ENCODE measurements around the gene GRM8.

GRM8 gene

DNA sequence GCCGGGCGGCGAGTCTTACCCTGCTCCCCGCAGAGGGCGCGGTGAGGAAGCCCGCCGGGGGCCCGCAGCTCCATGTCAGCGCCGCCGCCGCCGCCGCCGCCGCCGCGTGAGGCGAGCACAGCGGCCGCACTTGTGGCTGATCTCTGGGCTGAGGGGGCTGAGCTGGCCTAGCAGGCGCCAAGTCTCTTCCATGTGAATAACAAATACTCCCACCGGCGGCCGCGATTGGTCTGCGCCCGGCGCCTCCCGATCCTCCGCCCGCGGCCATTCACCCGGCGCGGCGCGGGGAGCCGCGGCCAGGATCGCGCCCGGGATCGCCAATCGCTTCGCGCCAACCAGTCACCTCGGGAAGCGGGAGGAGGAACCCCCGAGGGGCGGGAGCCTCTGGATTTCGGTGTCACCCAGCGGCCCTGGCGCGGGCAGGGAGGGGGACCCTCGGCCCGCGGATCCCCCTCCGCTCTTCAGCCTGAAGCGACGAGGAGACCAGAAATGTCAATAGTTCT lies at the start of gene GRM8:
Gene GRM8, minus strand, starts transcription at position 164 of the 503 bp plus-strand sequence.
- no peaks in the 10 kb centered on the region for H3K9me3 ChIP-seq (ENCODE audit: low read length)
- peak within 1 kb of the TSS; percentile 48 to 71 for H3K4me3 ChIP-seq (ENCODE audit: low read depth in 1 of 2, low read length in 2 of 2)
- peaks cover 24 to 32% of the 10 kb centered on the region in 2 donors for H3K27me3 ChIP-seq (ENCODE audit: control insufficient read depth in 1 of 2, insufficient read depth in 2 of 2, low read length in 2 of 2)
- H3K36me3 ChIP-seq (ENCODE audit: insufficient read depth, low read length), result no peaks in the 10 kb centered on the region
- peak within 1 kb of the TSS; percentile 13 for H3K9ac ChIP-seq (ENCODE audit: low read length)
- no peak within 1 kb of the TSS for H3K27ac ChIP-seq (ENCODE audit: low read depth, low read length)
- peaks cover 15% of the 10 kb centered on the region for H3K4me1 ChIP-seq (ENCODE audit: insufficient read depth, low read length)

GRCh38 chr7:127290801-127291361 lies 38.1 kb upstream of the GRM8 start:
- no peaks in the 10 kb centered on the region for H3K36me3 ChIP-seq (ENCODE audit: insufficient read depth, low read length)
- H3K27me3 ChIP-seq (ENCODE audit: control insufficient read depth in 1 of 2, insufficient read depth in 2 of 2, low read length in 2 of 2), result no peaks in the 10 kb centered on the region
- H3K9me3 ChIP-seq (ENCODE audit: low read length), result no peaks in the 10 kb centered on the region
- H3K27ac ChIP-seq (ENCODE audit: low read depth, low read length), result no peak overlapping the region
- H3K4me3 ChIP-seq (ENCODE audit: low read depth in 1 of 2, low read length in 2 of 2), result no peak overlapping the region
- H3K4me1 ChIP-seq (ENCODE audit: insufficient read depth, low read length), result no peaks in the 10 kb centered on the region
- H3K9ac ChIP-seq (ENCODE audit: low read length), result no peak overlapping the region

DNA sequence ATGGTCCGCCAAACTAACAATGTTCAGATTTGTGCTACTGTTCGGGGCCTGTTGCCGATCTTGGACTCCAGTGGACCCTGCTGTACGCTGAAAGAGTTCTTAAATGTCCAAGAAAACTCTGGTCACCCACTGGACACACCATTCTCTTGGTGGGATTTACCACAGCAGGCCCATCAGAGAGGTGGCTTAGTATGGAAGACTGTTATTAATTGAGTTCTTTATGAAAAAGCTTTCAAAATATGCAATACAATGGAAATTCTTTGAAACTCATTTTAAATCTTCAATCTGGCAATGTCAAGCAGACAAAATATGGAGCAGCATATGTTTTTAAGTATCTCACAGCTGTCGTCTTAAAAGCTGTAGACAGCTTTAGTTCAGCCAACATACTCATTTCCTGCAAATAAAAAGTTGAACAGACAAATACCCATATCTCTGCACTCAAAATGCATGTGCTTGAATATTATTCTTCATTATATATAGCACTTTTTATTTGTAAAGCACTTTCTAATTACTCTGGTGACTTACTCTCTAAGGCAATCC lies 37.4 kb upstream of the GRM8 start:
- no peak overlapping the region for H3K9ac ChIP-seq (ENCODE audit: low read length)

GRCh38 chr7:127287133-127287532 lies 34.4 kb upstream of the GRM8 start:
- Histone ChIP-seq H3K4me1 (ENCODE audit: insufficient read depth, low read length) (no peaks in the 10 kb centered on the region), H3K36me3 (ENCODE audit: insufficient read depth, low read length) (no peaks in the 10 kb centered on the region), H3K9me3 (ENCODE audit: low read length) (no peaks in the 10 kb centered on the region), H3K4me3 (ENCODE audit: low read depth in 1 of 2, low read length in 2 of 2) (no peak overlapping the region), H3K27me3 (ENCODE audit: control insufficient read depth in 1 of 2, insufficient read depth in 2 of 2, low read length in 2 of 2) (no peaks in the 10 kb centered on the region), H3K9ac (ENCODE audit: low read length) (no peak overlapping the region), H3K27ac (ENCODE audit: low read depth, low read length) (no peak overlapping the region)

More for the DNA sequence above, 37.4 kb upstream of the GRM8 start:
- no peaks in the 10 kb centered on the region for H3K36me3 ChIP-seq (ENCODE audit: insufficient read depth, low read length)
- no peaks in the 10 kb centered on the region for H3K27me3 ChIP-seq (ENCODE audit: control insufficient read depth in 1 of 2, insufficient read depth in 2 of 2, low read length in 2 of 2)
- H3K9me3 ChIP-seq (ENCODE audit: low read length), result no peaks in the 10 kb centered on the region
- no peak overlapping the region for H3K4me3 ChIP-seq (ENCODE audit: low read depth in 1 of 2, low read length in 2 of 2)
- no peak overlapping the region for H3K27ac ChIP-seq (ENCODE audit: low read depth, low read length)
- H3K4me1 ChIP-seq (ENCODE audit: insufficient read depth, low read length), result no peaks in the 10 kb centered on the region

DNA sequence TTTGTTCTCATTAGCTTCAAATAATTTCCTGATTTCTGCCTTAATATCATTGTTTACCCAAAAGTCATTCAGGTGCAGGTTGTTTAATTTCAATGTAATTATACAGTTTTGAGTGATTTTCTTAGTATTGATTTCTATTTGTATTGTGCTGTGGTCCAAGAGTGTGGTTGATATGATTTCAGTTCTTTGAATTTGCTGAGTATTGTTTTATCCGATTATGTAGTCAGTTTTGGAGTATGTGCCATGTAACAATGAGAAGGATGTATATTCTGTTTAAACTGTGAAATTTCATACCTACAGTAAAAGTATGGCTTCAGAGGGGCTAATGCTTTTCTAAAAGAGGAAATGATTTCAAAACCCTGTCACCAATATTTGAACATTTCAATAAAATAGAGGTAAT lies 17.4 kb upstream of the GRM8 start:
- no peak overlapping the region for H3K4me3 ChIP-seq (ENCODE audit: low read depth in 1 of 2, low read length in 2 of 2)
- no peak overlapping the region for H3K9ac ChIP-seq (ENCODE audit: low read length)
- no peaks in the 10 kb centered on the region for H3K9me3 ChIP-seq (ENCODE audit: low read length)
- H3K36me3 ChIP-seq (ENCODE audit: insufficient read depth, low read length), result no peaks in the 10 kb centered on the region
- no peak overlapping the region for H3K27ac ChIP-seq (ENCODE audit: low read depth, low read length)
- H3K27me3 ChIP-seq (ENCODE audit: control insufficient read depth in 1 of 2, insufficient read depth in 2 of 2, low read length in 2 of 2), result no peaks in the 10 kb centered on the region
- H3K4me1 ChIP-seq (ENCODE audit: insufficient read depth, low read length), result no peaks in the 10 kb centered on the region

DNA sequence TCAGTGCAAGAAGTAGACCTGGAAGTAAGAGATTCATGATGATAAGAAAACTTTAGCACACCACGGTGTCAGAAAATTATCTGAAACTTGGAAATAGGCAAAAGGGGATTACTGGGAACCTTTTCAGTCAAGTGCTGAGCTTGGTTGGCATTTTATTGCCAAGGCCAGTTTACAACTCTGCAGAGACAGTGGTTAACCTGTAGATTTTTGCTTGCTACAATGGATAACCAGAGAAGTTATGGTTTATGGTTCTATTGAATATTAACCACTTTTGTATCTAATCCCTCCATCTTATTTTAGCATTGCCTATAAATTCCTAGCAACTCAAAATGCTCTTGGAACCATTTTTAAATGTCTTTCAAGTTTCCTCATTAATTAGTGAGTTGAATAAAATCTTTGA lies 13.3 kb upstream of the GRM8 start:
- H3K4me3 ChIP-seq (ENCODE audit: low read depth in 1 of 2, low read length in 2 of 2), result no peak overlapping the region
- H3K4me1 ChIP-seq (ENCODE audit: insufficient read depth, low read length), result no peaks in the 10 kb centered on the region
- no peak overlapping the region for H3K9ac ChIP-seq (ENCODE audit: low read length)
- no peak overlapping the region for H3K27ac ChIP-seq (ENCODE audit: low read depth, low read length)
- H3K36me3 ChIP-seq (ENCODE audit: insufficient read depth, low read length), result no peaks in the 10 kb centered on the region
- no peaks in the 10 kb centered on the region for H3K27me3 ChIP-seq (ENCODE audit: control insufficient read depth in 1 of 2, insufficient read depth in 2 of 2, low read length in 2 of 2)
- no peaks in the 10 kb centered on the region for H3K9me3 ChIP-seq (ENCODE audit: low read length)

GRCh38 chr7:127264219-127264618 lies 11.5 kb upstream of the GRM8 start:
- Histone ChIP-seq H3K4me3 (ENCODE audit: low read depth in 1 of 2, low read length in 2 of 2) (no peak overlapping the region), H3K36me3 (ENCODE audit: insufficient read depth, low read length) (no peaks in the 10 kb centered on the region), H3K27ac (ENCODE audit: low read depth, low read length) (no peak overlapping the region), H3K9me3 (ENCODE audit: low read length) (no peaks in the 10 kb centered on the region), H3K27me3 (ENCODE audit: control insufficient read depth in 1 of 2, insufficient read depth in 2 of 2, low read length in 2 of 2) (no peaks in the 10 kb centered on the region), H3K9ac (ENCODE audit: low read length) (no peak overlapping the region), H3K4me1 (ENCODE audit: insufficient read depth, low read length) (no peaks in the 10 kb centered on the region)

DNA sequence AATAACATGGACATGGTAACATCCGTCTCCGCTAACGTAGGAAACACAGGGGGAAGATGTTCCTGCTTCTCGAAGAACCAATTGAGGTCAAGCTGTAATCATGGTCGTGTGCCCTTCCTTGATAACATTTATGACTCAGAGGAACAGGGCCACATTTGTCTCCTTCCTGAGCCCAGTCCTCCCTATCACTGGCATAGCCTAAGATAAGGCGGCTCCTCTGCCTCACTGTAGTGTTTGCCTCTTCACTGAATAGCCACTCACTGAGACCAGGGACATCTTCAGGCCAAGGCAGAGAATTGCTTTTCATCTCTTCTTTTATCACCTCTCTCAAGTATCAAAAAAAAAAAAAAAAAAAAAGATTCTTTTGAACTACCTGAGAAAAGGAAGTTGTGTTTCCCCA lies 5.4 kb upstream of the GRM8 start:
- no peak overlapping the region for H3K4me3 ChIP-seq (ENCODE audit: low read depth in 1 of 2, low read length in 2 of 2)
- H3K4me1 ChIP-seq (ENCODE audit: insufficient read depth, low read length), result no peaks in the 10 kb centered on the region
- H3K9me3 ChIP-seq (ENCODE audit: low read length), result no peaks in the 10 kb centered on the region
- no peak overlapping the region for H3K27ac ChIP-seq (ENCODE audit: low read depth, low read length)
- no peaks in the 10 kb centered on the region for H3K36me3 ChIP-seq (ENCODE audit: insufficient read depth, low read length)
- no peaks in the 10 kb centered on the region for H3K27me3 ChIP-seq (ENCODE audit: control insufficient read depth in 1 of 2, insufficient read depth in 2 of 2, low read length in 2 of 2)
- no peak overlapping the region for H3K9ac ChIP-seq (ENCODE audit: low read length)

DNA sequence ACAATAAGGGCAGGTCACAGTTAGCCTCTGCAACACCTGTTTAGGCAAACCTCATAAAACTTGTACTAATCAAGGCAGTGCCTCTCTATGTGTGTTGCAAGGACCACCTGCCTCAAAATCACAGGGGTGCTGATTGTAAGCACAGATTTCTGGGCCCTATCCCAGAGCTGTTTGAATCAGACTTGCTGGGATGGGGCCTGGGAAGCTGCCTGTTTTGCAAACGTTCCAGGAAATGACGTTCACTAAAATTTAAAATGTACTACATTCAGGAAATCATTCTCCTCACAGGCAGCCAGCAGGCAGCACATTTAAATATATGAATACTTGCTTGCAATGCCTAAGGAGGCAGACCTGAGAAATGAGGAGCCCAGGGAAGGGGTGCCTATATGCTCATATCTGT lies 4.3 kb upstream of the GRM8 start:
- peaks cover 4% of the 10 kb centered on the region for H3K4me1 ChIP-seq (ENCODE audit: insufficient read depth, low read length)
- H3K9me3 ChIP-seq (ENCODE audit: low read length), result no peaks in the 10 kb centered on the region
- H3K4me3 ChIP-seq (ENCODE audit: low read depth in 1 of 2, low read length in 2 of 2), result no peak overlapping the region
- no peak overlapping the region for H3K27ac ChIP-seq (ENCODE audit: low read depth, low read length)
- H3K27me3 ChIP-seq (ENCODE audit: control insufficient read depth in 1 of 2, insufficient read depth in 2 of 2, low read length in 2 of 2), result peaks cover 3 to 6% of the 10 kb centered on the region in 2 donors
- H3K36me3 ChIP-seq (ENCODE audit: insufficient read depth, low read length), result no peaks in the 10 kb centered on the region
- no peak overlapping the region for H3K9ac ChIP-seq (ENCODE audit: low read length)

DNA sequence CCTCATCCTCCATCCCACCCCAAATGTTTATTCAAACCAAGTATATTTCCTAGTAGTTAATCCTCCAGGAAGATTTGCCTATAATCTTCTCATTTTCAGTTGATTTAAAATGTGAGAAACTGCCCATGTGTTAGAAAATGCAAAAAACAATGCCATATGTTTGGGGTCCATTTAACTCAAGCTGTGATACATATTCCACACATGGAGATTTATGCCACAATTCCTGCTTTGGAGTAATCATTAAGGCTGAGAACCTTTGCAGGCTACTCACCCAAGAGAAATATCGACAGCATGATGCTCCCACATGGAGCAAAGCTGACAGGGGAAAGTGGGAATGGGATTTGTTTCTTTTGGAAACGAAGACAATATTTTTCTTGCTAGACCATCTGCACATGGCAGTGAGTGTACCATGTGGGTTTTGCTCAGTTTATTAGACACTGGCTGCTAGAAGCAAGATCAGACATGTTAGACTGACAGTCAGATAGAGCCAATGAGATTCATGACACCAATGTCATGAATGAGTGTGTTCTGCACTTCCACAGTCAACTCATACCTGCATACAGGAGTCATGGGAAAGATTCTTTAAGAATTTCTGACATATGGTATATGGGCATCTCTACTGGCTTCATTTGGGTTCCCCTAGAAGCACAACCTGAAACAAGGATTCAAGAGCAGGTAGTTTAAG lies 3.4 kb upstream of the GRM8 start:
- H3K4me1 ChIP-seq (ENCODE audit: insufficient read depth, low read length), result peaks cover 11% of the 10 kb centered on the region
- H3K4me3 ChIP-seq (ENCODE audit: low read depth in 1 of 2, low read length in 2 of 2), result no peak overlapping the region
- peaks cover 8 to 13% of the 10 kb centered on the region in 2 donors for H3K27me3 ChIP-seq (ENCODE audit: control insufficient read depth in 1 of 2, insufficient read depth in 2 of 2, low read length in 2 of 2)
- H3K36me3 ChIP-seq (ENCODE audit: insufficient read depth, low read length), result no peaks in the 10 kb centered on the region
- no peak overlapping the region for H3K27ac ChIP-seq (ENCODE audit: low read depth, low read length)
- no peak overlapping the region for H3K9ac ChIP-seq (ENCODE audit: low read length)
- H3K9me3 ChIP-seq (ENCODE audit: low read length), result no peaks in the 10 kb centered on the region

- H3K36me3 ChIP-seq (ENCODE audit: insufficient read depth, low read length), result no peaks in the 10 kb centered on the region
- H3K9ac ChIP-seq (ENCODE audit: low read length), result no peak overlapping the region
- peak overlapping the region in 1 of 2 donors; percentile 48 for H3K4me3 ChIP-seq (ENCODE audit: low read depth in 1 of 2, low read length in 2 of 2)
- no peak overlapping the region for H3K27ac ChIP-seq (ENCODE audit: low read depth, low read length)
- no peaks in the 10 kb centered on the region for H3K9me3 ChIP-seq (ENCODE audit: low read length)
- peaks cover 15% of the 10 kb centered on the region for H3K4me1 ChIP-seq (ENCODE audit: insufficient read depth, low read length)
- peaks cover 24% of the 10 kb centered on the region in 2 donors for H3K27me3 ChIP-seq (ENCODE audit: control insufficient read depth in 1 of 2, insufficient read depth in 2 of 2, low read length in 2 of 2)
Observed at GRCh38 chr7:127254163-127254684, 1.5 kb upstream of the GRM8 start.
